ENCODE measurements around the gene PEX26.
"Not testable (repeated sequence)": the region's sequence is repeated elsewhere in the genome, so short reads cannot be mapped to it uniquely, and the experiment has no call there.

Gene PEX26

DNA sequence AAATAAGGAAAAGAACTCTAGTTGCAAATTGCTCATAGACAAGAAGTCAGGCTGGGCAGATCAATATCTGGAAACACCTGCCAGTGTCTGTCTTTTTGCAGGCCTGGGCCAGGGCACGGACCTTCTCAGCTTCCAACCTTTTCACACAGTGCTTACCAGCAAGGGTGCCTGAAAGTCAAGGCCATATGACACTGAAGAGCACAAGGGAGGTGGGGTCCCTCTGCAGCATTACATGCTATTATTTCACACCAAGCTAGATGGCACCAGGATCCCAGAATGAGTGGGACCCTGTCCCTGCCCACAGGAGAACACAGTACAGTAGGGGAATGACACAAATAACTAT lies 5.9 kb upstream of the PEX26 start:
- DNase-seq = no peak

DNA sequence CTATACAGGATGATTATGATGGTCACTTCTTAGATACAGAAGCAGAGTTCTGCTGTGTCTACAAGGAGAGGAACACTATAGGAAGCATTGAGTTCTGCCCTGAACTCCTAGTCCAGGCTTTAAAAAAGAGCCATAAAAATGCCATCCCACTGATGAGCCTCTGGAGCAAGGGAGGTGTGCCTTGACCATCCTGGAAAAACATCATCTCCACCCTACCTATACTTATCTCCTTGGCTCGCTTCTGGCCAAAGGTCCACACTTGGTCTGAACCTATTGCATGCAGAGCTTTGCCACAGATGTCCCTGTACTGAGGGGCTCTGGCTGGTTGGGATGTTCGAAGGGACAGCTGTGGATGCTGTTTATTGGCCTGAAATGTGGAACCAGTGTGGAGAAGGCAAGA lies 4.3 kb upstream of the PEX26 start:
- DNase-seq = no peak

DNA sequence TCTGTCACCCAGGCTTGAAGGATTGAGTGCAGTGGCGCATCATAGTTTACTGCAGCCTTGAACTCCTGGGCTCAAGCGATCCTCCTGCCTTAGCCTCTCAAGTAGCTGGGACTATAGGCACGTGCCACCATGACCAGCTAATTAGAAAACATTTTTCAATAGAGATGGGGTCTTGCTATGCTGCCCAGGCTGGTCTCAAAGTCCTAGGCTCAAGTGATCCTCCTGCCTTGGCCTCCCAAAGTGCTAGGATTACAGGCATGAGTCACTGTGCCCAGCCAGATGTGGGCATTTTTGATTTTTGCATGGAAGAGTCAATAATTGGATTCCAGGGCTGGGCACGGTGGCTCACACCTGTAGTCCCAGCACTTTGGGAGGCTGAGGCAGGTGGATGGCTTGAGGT lies 3.9 kb upstream of the PEX26 start:
- DNase-seq = not testable (repeated sequence)

DNA sequence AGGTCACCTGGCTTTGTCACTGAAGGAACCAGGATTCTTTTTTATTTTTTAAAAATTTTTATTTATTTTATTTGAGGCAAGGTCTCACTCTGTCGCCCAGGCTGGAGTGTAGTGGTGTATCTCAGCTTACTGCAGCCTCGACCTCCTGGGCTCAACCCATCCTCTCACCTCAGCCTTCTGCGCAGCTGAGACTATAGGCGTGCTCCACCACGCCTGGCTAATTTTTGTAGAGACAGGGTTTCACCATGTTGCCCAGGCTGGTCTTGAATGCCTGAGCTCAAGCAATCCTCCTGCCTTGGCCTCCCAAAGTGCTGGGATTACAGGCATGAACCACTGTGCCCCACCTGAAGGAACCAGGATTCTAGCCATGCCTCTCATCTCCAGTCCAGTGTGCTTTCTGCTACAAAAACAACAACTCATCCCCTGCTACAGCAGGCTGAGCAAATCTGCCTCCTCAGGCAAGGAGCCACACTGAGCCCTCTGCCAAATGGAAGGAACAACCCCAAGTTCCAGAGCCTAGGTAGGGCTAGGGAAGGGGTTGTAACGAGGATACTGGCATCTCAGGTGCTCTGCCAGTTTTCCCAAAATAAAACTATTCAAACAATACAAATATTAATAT lies 2.6 kb upstream of the PEX26 start:
- no peak for DNase-seq

DNA sequence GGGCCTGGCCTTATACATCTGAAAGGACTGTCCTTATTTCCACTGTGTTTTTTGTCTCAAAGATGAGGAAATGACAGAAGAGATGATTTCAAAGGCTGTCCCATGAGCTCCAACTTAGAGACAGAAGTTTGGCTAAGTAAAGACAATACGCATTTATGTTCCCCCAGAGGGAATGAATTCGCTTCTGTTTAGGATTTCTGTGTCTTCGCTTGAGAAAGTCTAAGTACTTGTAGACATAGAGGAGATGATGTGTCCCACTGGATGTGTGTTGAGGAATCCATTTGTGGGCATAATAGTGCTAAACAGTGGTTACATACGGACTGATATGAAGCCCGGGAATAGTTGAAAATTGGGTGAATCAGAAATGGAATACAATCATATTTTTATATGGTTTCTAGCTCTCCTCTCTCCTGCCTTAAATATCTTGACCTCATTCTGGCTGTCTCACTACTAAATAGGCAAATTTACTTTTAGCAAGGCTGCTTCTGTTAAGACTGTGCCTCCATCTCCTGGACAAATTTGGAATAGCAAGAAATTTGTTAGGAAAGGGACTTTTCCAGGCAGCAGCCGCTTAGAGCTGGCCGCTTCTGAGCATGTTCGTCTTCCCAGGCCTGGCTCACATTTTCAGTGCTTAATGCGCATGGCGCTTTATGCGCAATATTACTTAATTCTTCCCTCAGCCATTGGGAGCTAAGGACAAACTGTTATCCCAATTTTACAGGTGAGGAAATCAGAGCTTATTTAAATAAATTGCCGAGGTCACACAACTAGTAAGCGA lies 1.9 kb upstream of the PEX26 start:
- peak; percentile 74 for DNase-seq

DNA sequence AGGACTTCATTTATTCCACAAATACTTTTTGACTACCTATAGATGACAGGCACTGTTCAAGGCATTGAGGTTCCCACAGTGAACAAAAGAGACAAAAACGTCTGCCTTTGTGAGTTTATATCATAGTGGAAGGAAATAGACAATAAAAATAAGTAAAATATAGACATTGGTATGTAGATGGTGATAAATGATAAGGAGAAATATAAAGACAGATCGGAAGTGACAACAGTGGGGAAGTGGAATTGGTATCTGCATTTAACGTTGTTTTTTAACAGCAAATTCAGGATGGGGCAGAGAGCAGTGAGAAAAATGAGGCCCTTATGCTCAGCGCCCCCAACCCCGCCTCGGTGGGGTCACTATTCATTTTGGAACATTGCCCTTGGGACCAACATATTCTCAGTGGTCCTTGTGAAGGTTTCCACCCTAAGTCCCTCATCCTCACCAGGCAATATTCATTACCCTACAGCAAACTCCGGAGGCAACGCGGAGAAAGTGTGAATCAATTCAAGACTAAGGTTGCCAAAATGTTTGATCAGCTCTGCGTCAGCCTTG lies 627 bp upstream of the PEX26 start:
- no peak for DNase-seq

DNA sequence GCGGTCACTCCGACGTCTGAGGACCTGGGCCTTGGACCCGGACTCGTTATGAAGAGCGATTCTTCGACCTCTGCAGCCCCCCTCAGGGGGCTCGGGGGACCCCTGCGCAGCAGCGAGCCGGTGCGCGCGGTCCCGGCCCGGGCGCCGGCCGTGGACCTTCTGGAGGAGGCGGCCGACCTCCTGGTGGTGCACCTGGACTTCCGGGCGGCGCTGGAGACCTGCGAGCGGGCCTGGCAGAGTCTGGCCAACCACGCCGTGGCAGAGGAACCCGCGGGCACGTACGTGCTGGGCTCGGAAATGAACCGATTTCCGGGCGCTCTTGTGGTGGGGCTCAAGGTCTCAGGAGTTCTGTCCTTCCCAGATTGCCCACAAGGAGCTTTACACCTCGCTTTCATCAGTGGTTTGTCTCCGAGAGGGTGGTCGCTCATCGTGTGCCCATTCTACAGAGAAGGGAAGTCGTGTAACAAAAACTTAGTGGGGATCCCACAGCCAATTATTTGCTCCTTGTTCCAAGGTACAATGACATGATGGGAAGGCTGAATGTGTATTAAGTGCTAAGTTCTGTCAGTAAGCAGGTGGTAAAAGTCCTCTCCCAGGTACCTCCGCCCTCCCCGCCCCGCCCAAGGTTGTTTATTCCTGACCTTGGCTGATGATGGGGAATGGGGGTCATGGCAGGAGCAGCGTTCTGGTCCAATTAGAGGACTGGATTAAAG lies 695 bp downstream of the PEX26 start:
- no peak for DNase-seq

DNA sequence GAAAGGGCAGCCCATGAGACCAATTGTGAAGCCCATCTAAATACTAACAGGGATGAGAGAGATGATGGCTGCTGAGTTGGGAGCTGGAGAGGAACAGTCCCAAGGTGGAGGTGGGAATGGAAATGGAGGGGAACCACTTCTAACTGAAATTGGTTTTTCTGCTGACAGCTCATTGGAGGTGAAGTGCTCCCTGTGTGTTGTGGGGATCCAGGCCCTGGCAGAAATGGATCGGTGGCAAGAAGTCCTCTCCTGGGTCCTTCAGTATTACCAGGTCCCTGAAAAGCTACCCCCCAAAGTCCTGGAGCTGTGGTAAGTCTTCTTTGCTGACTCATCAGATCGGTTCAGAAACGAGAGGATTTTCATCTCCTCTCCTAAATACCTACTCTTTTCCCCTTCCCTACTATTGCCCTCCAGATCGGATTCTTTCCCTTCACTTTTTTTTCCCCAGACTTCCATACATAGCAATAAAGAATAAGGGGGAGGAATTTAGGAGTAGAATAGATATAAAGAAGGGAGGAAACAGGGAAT lies 2.0 kb downstream of the PEX26 start:
- no peak for DNase-seq

DNA sequence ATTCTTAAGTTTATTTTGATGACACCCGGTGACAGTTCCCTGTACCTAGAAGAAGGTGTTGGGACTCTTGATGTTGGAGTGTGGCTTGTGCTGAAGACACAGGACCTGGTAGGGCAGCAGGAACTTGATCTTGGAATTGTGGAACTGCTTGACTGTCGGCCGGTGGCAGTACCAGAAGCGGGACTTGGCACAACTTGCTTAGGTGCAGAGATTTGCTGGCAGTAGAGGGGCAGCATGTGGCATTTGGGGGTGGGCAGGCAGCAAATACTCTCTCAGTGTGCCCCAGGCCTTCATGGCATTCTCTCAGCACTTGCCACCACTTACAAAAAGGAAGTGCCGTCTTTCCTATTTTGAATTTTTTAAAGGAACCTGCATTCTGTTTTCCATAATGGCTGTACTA lies 3.6 kb downstream of the PEX26 start:
- no peak for DNase-seq

DNA sequence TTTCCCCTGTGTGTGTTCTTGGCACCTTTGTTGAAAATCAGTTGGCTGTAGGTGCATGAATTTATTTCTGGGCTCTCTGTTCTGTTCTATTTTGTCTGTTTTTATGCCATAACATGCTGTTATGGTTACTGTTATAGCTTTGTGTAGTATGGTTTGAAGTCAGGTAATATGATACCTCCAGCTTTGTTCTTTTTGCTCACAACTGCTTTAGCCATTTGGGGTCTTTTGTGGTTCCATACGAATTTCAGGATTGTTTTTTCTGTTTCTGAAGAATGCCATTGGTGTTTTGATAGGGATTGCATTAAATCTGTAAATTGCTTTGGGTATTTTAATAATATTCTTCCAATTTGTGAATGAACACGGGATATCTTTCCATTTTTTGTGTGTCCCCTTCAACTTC lies 4.7 kb downstream of the PEX26 start:
- no peak for DNase-seq

DNA sequence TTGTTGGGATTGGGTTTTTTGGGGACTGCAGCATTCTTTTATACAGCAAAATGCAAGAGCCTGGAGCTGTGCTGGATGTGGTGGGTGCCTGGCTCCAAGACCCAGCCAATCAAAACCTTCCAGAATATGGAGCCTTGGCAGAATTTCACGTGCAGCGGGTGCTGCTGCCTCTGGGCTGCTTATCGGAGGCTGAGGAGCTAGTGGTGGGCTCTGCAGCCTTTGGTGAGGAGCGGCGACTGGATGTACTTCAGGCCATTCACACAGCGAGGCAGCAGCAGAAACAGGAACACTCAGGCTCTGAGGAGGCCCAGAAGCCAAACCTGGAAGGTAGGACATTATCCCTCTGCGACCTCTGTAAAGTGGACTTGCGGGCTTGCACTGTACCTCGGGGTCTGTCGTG lies 5.6 kb downstream of the PEX26 start:
- no peak for DNase-seq

DNA sequence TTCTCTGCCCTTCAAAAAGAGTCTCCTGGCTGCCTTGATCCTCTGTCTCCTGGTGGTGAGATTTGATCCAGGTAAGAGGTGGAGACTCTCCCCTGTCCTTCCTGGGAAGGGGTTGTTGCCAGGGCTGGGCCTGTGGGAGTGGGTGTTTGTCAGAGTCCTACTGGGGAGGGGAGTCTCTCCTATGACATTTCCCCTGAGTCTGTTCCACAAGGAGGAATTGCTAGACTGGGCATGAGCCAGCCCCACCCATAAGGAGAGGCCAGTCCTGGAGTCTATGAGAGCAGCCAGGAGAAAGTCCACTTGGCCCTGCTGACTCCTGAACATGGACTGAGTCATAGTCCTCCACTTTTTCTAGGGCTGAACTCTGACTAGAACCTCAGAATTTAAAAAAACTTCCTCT lies 7.4 kb downstream of the PEX26 start:
- no peak for DNase-seq

DNA sequence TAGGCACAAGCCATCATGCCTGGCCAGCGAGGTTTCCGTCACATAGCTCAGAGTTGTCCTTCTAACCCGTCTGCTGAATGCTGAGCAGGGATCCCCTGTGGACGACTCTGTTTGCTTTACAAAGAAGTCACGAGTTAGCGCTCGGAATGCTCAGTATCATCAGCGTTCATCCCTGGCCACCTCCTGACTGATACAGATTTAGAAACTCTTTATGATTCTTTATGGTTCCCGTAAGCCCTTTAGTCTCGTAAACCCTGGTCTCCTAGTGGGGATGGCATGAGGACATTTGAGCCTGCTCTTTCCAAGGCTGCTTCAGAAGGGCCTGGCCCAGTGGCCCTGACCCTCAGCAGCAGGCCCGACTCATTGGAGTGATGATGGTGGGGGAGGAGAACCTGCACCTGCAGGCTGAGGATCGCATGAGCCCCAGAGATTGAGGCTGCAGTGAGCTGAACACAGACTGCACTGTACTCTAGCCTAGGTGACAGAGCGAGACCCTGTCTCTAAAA lies 9.6 kb downstream of the PEX26 start:
- DNase-seq = no peak

DNA sequence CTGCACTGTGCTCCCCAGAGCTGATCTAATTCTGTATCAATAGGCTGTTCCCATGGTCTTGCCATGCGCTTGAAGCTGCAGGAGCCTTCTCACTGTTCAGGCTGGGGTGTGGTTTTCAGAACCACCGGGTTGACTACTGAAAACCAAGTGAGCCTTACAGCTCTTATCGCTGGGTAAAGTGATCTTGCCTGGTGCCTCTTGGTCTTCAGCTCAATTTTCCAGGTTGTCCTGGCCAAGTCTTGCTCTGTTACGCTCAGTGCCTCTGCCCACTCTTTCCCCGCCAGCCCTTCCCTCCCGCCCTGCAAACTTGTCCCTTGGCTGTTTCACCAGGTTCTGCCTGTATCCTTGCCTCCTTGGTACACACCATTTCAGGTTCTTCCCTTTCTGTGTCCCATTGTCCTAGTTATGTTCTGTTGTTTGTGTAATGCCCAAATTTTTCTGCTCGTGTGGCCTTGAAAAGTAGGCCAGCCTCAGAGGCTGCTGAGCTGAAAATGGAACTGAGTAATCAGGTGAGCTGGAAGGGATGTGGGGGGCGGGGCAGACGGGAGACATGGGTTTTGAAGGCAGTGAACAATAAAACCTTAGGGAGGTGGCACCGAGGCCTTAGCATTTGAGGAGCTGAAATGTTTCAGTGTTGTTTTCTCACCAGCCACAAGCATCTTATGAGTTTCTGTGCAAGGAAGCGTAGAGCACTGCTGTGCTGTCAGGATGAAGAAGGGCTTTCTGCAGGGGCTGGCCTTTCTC lies 11.2 kb downstream of the PEX26 start:
- no peak for DNase-seq

DNA sequence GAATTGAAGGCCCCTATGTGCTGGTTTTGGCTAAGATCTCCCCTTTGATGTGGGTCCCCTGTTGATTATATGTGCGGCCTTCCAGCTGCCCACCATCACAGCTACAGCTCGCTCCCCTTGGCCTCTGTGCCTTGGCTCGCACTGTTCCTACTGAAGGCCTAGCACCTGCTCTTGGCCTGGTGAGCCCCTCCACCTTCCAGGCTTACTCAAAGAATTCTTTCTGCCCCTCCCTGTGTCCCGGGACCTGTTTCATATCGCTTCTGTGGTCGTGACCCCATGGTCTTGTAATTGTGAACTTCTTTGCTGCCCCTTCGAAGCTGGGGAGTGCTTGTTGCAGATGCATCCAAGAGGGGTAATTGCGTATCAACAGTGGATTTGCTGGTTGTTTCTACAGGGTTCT lies 12.5 kb downstream of the PEX26 start:
- no peak for DNase-seq

DNA sequence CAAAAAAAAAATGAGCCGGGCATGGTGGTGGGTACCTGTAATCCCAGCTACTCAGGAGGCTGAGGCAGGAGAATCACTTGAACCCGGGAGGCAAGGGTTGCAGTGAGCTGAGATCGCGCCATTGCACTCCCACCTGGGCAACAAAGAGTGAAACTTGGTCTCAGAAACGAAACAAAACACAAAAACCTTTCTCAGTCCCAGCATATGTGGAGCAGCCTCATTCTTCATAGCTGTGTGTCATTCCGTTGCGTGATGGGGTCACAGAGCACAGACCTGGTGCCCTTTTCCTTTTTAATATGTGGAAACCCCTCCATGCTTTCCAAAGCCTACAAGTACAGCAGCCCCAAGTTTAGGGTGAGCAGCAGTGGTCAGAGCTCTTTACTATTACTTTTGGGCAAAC lies 13.7 kb downstream of the PEX26 start:
- no peak for DNase-seq

DNA sequence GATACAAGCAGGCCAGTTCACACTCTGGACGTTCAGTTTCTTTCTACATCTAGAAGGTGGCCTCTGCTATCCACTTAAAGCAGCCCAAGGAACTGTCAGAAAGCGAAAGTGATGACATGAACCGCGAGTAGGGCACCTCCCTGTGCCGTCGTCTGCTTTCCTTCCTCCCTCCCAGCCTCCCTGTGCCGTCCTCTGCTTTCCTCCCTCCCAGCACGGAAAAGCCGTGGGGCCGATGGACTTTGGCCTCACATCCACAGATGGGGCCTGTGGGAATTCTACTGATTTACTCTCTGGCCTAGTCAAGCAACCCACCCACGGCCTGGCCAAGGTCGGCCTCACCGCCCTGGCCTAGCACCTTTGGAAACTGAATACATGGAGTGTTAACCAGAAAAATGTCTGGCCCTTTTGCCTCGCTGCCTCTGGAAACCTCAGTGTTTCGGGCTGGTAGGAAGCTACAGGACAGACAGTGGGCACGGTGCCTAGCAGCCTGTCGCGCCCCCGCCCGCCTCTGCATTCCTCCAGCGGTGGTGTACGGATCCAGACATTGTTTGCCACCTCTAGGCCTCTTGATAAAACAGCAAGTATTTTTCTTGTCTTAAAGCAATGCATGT lies 14.2 kb downstream of the PEX26 start:
- no peak for DNase-seq

DNA sequence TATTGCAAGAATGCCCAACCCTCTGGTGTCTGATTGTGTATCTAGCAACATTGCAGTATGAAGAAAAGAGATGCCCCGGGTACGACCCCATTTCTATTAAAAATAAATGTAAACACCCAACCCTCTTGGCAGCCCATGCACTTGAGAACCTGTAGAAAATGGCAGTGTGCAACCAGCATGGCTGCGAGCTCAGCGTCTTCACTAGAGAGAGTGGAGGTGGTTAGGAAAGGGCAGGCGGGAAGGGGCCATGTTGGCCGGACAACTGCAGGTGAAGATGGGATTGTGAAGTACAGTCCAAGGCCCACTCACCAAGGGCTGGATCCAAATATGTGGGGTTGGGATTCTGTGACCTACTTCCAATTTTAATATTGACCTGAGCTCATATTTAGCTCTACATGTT lies 15.9 kb downstream of the PEX26 start:
- no peak for DNase-seq

DNA sequence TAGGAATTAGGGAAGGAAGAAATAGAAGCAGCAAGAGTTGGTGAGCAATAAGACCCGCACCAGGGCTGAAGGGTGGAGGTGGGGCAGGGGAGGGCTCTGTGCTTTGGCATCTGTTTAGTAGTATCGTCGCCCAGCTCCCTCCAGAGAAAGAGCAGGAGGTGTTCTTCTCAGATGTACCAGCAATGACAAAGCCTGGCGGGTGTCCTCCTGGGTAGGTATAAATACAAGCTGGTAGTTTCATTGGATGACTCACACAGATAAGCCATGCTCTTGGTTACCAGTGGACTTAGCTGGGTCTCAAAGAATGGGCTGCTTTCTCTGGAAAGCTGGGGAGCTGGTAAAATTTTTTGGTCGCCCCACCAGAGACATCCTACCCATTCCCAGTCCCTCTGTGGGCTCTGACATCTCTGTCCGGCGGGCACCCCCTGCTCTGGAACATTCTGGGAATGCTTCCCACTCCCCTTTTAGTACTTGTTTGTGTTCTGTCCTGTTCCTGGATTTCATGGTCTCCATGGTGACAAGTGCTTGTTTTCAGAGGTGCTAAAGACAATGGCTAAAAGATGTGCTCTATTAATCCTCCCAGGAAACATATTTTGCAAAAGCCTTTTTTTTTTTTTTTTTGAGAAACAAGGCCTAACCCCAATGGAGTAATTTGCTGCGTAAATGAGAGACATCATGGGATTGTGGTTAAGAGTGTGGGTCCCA lies 17.5 kb downstream of the PEX26 start:
- no peak for DNase-seq

DNA sequence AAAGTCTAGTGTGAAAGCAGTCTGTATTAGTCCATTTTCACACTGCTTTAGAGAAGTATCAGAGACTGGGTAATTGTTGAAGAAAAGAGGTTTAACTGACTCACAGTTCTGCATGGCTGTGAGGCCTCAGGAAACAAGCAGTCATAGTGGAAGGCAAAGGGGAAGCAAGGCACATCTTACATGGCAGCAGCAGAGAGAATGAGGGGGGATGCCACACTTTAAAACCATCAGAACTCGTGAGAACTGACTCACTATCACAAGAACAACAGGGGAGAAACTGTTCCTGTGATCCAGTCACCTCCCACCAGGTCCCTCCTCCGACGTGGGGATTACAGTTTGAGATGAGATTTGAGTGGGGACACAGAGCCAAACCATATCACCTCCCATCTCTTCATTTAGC lies 19.0 kb downstream of the PEX26 start:
- DNase-seq = no peak

DNA sequence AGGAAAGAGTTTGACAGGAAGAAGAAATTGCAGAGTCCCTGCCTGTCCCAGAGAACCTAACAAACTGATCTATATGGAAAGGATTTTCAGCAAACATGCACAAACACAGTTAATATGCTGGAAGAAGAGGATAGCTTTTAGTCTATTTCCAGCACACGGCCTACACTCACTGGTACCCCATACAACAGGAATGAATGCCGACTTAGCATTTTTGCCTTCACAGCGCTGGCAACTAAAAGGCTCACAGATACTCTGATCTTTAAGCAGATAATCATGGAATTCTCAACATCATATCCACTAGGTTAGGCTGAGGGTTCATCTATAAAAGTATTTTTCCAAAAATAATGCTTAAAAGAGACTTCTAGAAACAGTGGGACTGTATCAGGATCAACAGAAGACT lies 23.0 kb downstream of the PEX26 start:
- DNase-seq = no peak

DNA sequence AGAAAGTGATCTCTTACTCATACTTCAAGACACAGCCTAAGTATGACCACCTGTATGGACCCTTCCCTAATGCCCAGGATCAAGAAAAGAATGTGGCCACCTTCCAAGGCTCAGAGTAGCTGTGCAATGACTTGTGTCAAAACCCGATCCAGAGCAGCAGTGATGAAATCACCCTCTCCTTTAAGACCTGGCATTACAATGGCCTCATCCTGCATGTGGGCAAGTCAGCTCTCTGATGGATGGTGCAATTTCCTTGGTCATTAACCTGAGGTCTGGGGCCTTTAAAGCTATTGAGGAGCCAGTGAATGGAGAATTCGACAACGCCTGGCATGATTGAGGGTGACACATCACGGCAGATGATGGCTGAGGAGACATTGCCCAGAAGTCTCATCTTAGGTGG lies 23.7 kb downstream of the PEX26 start:
- no peak for DNase-seq
